Lower lobe of right lung (tissue), 2 donors: ENCODE data around the gene SLC25A5. TPM values are rescaled to one million over a fixed set of nuclear protein-coding genes. Genes with fewer than 3 reads are reported as not detected.
"Not testable (repeated sequence)": the region's sequence is repeated elsewhere in the genome, so short reads cannot be mapped to it uniquely, and the experiment has no call there.

Source experiments
- ATAC-seq, 2 donors: fragments of 200-7000 bp; cut with Tn5 transposase; one replicate each; pipeline ENCODE4 v1.9.1; 2020 to 2022; ENCODE audit warnings: mild to moderate bottlenecking in 2 of 2, moderate library complexity in 2 of 2
- DNase-seq: peaks from one replicate; pipeline ENCODE4 v3.0.0-alpha.2; 2020
- H3K27ac ChIP-seq: fragments of 200-600 bp; one replicate; pipeline ENCODE4 v1.8.0; 2022
- H3K27me3 ChIP-seq: fragments of 200-600 bp; one replicate; pipeline ENCODE4 v1.8.0; 2022; ENCODE audit warnings: low read depth
- H3K36me3 ChIP-seq: fragments of 200-600 bp; one replicate; pipeline ENCODE4 v1.8.0; 2022; ENCODE audit warnings: mild to moderate bottlenecking
- H3K4me1 ChIP-seq: fragments of 200-600 bp; one replicate; pipeline ENCODE4 v1.8.0; 2022
- H3K4me3 ChIP-seq: fragments of 200-600 bp; one replicate; pipeline ENCODE4 v1.8.0; 2022; ENCODE audit warnings: mild to moderate bottlenecking
- H3K9me3 ChIP-seq: fragments of 200-600 bp; one replicate; pipeline ENCODE4 v1.8.0; 2022
- CTCF ChIP-seq: fragments of 200-600 bp; IDR thresholded peaks from one replicate; pipeline ENCODE4 v1.8.0; 2022; ENCODE audit warnings: antibody characterized with exemption, mild to moderate bottlenecking
- intact Hi-C: fragments of 100-400 bp; cut with DNase I; formaldehyde crosslinking; loops from one replicate; pipeline ENCODE4 v1.11.0; 2022
- total RNA-seq: library from RNA; stranded (reverse); fragmentation: NEBNext Ultra II Directional; extraction: Animal tissue kit (Norgen Biotek cat#: 25700); gene quantifications from one replicate; pipeline ENCODE4 v1.2.1, GENCODE V29; 2021
- donor health status: DM: no; HTN: yes; CAD: no; lungs with severe emphysema.

SLC25A5 gene
- total RNA-seq, 1 donor from 2014 or later: 334 TPM

GRCh38 chrX:119424999-119425398 lies 43.2 kb upstream of the SLC25A5 start:
- no peak for TF ChIP-seq CTCF
- intact Hi-C loops: no loop called here
- H3K27ac ChIP-seq: no peak overlapping the region
- no peak for DNase-seq
- no peak overlapping the region for H3K4me3 ChIP-seq
- H3K4me1 ChIP-seq: no peaks in the 10 kb centered on the region
- H3K27me3 ChIP-seq: no peaks in the 10 kb centered on the region
- no peaks in the 10 kb centered on the region for H3K9me3 ChIP-seq
- ATAC-seq: no peak
- peaks cover 3% of the 10 kb centered on the region for H3K36me3 ChIP-seq

GRCh38 chrX:119427024-119427794 lies 41.0 kb upstream of the SLC25A5 start:
- Histone ChIP-seq H3K4me3 (no peak overlapping the region), H3K36me3 (peaks cover 3% of the 10 kb centered on the region), H3K27ac (no peak overlapping the region), H3K4me1 (no peaks in the 10 kb centered on the region), H3K27me3 (no peaks in the 10 kb centered on the region), H3K9me3 (no peaks in the 10 kb centered on the region)
- ATAC-seq (no peak), DNase-seq (no peak)
- no peak for TF ChIP-seq CTCF
- intact Hi-C loops: no loop called here

GRCh38 chrX:119427795-119428185 lies 40.5 kb upstream of the SLC25A5 start:
- Histone ChIP-seq H3K4me3 (no peak overlapping the region), H3K36me3 (peaks cover 3% of the 10 kb centered on the region), H3K27me3 (no peaks in the 10 kb centered on the region), H3K9me3 (no peaks in the 10 kb centered on the region), H3K27ac (no peak overlapping the region), H3K4me1 (no peaks in the 10 kb centered on the region)
- no peak for DNase-seq
- no peak for ATAC-seq
- intact Hi-C loops: no loop called here
- no peak for TF ChIP-seq CTCF

- peaks cover 3% of the 10 kb centered on the region for H3K36me3 ChIP-seq
- no peak for ATAC-seq
- no peaks in the 10 kb centered on the region for H3K9me3 ChIP-seq
- no peak overlapping the region for H3K27ac ChIP-seq
- no peaks in the 10 kb centered on the region for H3K27me3 ChIP-seq
- no peak for TF ChIP-seq CTCF
- no peak overlapping the region for H3K4me3 ChIP-seq
- DNase-seq: no peak
- H3K4me1 ChIP-seq: no peaks in the 10 kb centered on the region
- intact Hi-C loops: no loop called here
These were observed 38.8 kb upstream of the SLC25A5 start for GRCh38 chrX:119429471-119429870.

GRCh38 chrX:119441295-119441694 lies 26.9 kb upstream of the SLC25A5 start:
- intact Hi-C loops, H3K27ac ChIP-seq, H3K36me3 ChIP-seq, H3K4me3 ChIP-seq, H3K27me3 ChIP-seq, DNase-seq, ATAC-seq, H3K9me3 ChIP-seq, H3K4me1 ChIP-seq: not testable (repeated sequence)

GRCh38 chrX:119442286-119442685 lies 26.0 kb upstream of the SLC25A5 start:
- H3K9me3 ChIP-seq: no peaks in the 10 kb centered on the region
- DNase-seq (no peak), ATAC-seq (no peak)
- no peak overlapping the region for H3K4me3 ChIP-seq
- H3K36me3 ChIP-seq: no peaks in the 10 kb centered on the region
- no peaks in the 10 kb centered on the region for H3K4me1 ChIP-seq
- H3K27me3 ChIP-seq: no peaks in the 10 kb centered on the region
- H3K27ac ChIP-seq: no peak overlapping the region
- TF ChIP-seq CTCF: no peak
- intact Hi-C loops: no loop called here
